Spleen (tissue), 11 donors: Measurements from ENCODE around the gene DLG5. TPM values are rescaled to one million over a fixed set of nuclear protein-coding genes. Genes with fewer than 3 reads are reported as not detected.

Experiments
- DNase-seq: peaks from one replicate; pipeline ENCODE4 v3.0.0-alpha.2; 2020
- H3K27ac ChIP-seq, 8 donors: fragments of 200-600 bp; sonication (generic) in 7 of 8; 1 replicate in 4 of 8; 2 replicates in 4 of 8; pipeline versions ENCODE4 v1.5.0 to v1.8.0; 2016 to 2021; ENCODE audit warnings: inconsistent platforms in 4 of 8, mild to moderate bottlenecking in 4 of 8, moderate library complexity in 1 of 8
- H3K27me3 ChIP-seq, 7 donors: fragments of 200-600 bp; sonication (generic) in 6 of 7; replicated peaks in 1 of 7; 1 replicate in 4 of 7; 2 replicates in 3 of 7; pipeline versions ENCODE4 v1.5.0 to v1.8.0; 2016 to 2021; ENCODE audit warnings: inconsistent platforms in 3 of 7, mild to moderate bottlenecking in 1 of 7
- H3K36me3 ChIP-seq, 6 donors: fragments of 200-600 bp; sonication (generic) in 5 of 6; 1 replicate in 4 of 6; 2 replicates in 2 of 6; pipeline versions ENCODE4 v1.5.0 to v1.8.0; 2016 to 2021; ENCODE audit warnings: inconsistent platforms in 2 of 6
- H3K4me1 ChIP-seq, 6 donors: fragments of 200-600 bp; sonication (generic) in 5 of 6; 1 replicate in 3 of 6; 2 replicates in 3 of 6; pipeline versions ENCODE4 v1.5.0 to v1.8.0; 2016 to 2021; ENCODE audit warnings: inconsistent platforms in 3 of 6
- H3K4me3 ChIP-seq, 8 donors: fragments of 200-600 bp; sonication (generic) in 7 of 8; 1 replicate in 4 of 8; 2 replicates in 4 of 8; pipeline versions ENCODE4 v1.5.0 to v1.8.0; 2016 to 2021; ENCODE audit warnings: inconsistent platforms in 4 of 8, mild to moderate bottlenecking in 4 of 8, moderate library complexity in 2 of 8
- H3K9me3 ChIP-seq, 8 donors: fragments of 200-600 bp; sonication (generic) in 7 of 8; 1 replicate in 4 of 8; 2 replicates in 4 of 8; pipeline versions ENCODE4 v1.5.0 to v1.8.0; 2016 to 2021; ENCODE audit warnings: inconsistent platforms in 4 of 8
- POLR2A ChIP-seq, 3 donors: fragments of 450-650 bp; IDR thresholded peaks; one replicate each; pipeline ENCODE4 v1.5.1; 2017; ENCODE audit warnings: antibody characterized with exemption in 3 of 3, mild to moderate bottlenecking in 1 of 3
- POLR2AphosphoS5 ChIP-seq, 3 donors: sonication (generic); formaldehyde crosslinking; IDR thresholded peaks; one replicate each; pipeline ENCODE4 v1.5.1; 2017; ENCODE audit warnings: antibody characterized with exemption in 3 of 3
- WGBS, 5 donors: extraction: QIAGEN DNeasy Blood & Tissue Kit in 3 of 5; methylation state at CpG; one replicate each; pipeline versions ENCODE4 v1.1.5 to v1.1.7; 2013 to 2018; 5-methylcytosine and 5-hydroxymethylcytosine counted together
- intact Hi-C: fragments of 100-400 bp; cut with DNase I; formaldehyde crosslinking; loops from one replicate; pipeline ENCODE4 v1.15.0; 2023; ENCODE audit warnings: low total_unique reads
- polyA plus RNA-seq, 3 donors: library from polyadenylated mRNA; stranded (reverse); fragments of 200-250 nt; gene quantifications; one replicate each; pipeline ENCODE4 v1.2.1, GENCODE V29; 2013
- total RNA-seq, 7 donors: library from RNA; depleted of rRNA in 3 of 7; stranded (reverse); fragments of >200 nt in 3 of 7; fragmentation: NEBNext Ultra II Directional in 4 of 7; extraction: Animal tissue kit (Norgen Biotek cat#: 25700) in 4 of 7; gene quantifications; one replicate each; pipeline versions ENCODE4 v1.1.0 to v1.2.1, GENCODE V29; 2016 to 2021
- TF ChIP-seq, protein P1 (sequence below), 11 experiments: fragments of 200-600 bp in 7 of 11; fragments of 450-650 bp in 4 of 11; sonication (generic) in 4 of 11; IDR thresholded peaks in 8 of 11; conservative IDR thresholded peaks in 3 of 11; 1 replicate in 7 of 11; 2 replicates in 4 of 11; pipeline versions ENCODE4 v1.4.0 to v1.8.0; 2016 to 2021; ENCODE audit warnings: antibody characterized with exemption in 11 of 11, inconsistent platforms in 4 of 11, mild to moderate bottlenecking in 1 of 11
- donor health status: healthy with polysubstance abuse.
- donor health status: DM: no; HTN: no; CAD: no; lungs with moderate emphysema.
- donor health status: DM: no; HTN: no; CAD: no.
- donor health status: Bipolar disorder and iron deficiency.
- donor health status: healthy.
- donor health status: DM: no; HTN: no; CAD: no.
- donor health status: DM: yes; HTN: yes; CAD: no.

The DLG5 gene
- total and polyA plus RNA-seq, 10 donors, result 2.0 to 14.4 (median 8.8) TPM

DNA sequence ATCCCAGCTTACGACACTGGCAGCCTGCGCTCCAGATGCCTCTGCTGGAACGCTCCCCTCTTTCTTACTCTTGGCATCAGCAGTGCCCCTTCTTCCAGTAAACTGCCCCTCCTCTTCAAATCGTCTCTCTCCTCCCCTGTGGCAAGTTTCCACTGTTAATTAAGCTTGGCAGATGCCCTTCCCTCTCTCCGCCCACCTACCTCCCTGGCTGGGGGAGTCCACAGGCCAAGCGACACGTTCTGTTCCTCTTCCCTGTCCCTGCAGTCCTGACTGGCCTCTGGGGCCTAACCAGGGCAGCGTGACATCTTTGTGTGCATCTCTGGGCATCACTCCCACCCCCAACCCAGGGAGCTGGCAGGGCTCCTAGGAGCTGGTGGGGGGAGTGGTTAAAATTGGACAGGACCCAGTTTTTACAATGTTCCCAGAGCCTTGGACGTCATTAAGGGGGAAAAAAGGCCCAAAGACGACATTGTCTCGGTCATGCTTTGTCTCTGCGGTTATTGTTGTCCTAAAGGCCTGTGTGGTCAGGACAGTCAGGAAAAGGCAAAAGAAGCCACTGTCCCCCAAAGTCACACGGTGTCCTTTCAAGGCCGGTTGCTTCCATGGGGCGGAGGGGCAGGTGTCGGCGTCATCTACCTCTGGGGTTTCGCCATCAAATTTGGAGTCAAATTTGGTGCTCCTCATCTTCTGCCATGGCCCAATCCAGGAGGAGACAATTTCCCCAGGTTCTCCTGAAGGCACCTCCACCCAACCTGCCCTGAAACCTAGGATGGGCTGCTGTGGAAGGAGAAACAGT lies 54.2 kb downstream of the DLG5 start:
- H3K4me3 ChIP-seq, result no peak overlapping the region
- intact Hi-C loops, result no loop called here
- WGBS, 5 donors, result 83 to 92% (median 85%) methylated on average over 18 of the region's 18 CpGs
- H3K9me3 ChIP-seq, result no peaks in the 10 kb centered on the region
- H3K27me3 ChIP-seq, result no peaks in the 10 kb centered on the region
- peaks cover 8 to 36% (median 24%) of the 10 kb centered on the region in 6 donors for H3K4me1 ChIP-seq
- peak; percentile 61 for DNase-seq
- H3K27ac ChIP-seq, result peak overlapping the region in 4 of 8 donors; percentile 59 to 66 (median 61)
- TF ChIP-seq POLR2A (IDR thresholded peaks at IDR 0.05), result no peak
- peak in 2 of 3 donors; percentile 64 to 69 for TF ChIP-seq POLR2AphosphoS5 (IDR thresholded peaks at IDR 0.05)
- TF ChIP-seq, protein P1, sequence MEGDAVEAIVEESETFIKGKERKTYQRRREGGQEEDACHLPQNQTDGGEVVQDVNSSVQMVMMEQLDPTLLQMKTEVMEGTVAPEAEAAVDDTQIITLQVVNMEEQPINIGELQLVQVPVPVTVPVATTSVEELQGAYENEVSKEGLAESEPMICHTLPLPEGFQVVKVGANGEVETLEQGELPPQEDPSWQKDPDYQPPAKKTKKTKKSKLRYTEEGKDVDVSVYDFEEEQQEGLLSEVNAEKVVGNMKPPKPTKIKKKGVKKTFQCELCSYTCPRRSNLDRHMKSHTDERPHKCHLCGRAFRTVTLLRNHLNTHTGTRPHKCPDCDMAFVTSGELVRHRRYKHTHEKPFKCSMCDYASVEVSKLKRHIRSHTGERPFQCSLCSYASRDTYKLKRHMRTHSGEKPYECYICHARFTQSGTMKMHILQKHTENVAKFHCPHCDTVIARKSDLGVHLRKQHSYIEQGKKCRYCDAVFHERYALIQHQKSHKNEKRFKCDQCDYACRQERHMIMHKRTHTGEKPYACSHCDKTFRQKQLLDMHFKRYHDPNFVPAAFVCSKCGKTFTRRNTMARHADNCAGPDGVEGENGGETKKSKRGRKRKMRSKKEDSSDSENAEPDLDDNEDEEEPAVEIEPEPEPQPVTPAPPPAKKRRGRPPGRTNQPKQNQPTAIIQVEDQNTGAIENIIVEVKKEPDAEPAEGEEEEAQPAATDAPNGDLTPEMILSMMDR (IDR thresholded peaks at IDR 0.05 in 8 of 11, conservative IDR thresholded peaks at IDR 0.05 in 3 of 11), result no peak
- no peaks in the 10 kb centered on the region for H3K36me3 ChIP-seq

DNA sequence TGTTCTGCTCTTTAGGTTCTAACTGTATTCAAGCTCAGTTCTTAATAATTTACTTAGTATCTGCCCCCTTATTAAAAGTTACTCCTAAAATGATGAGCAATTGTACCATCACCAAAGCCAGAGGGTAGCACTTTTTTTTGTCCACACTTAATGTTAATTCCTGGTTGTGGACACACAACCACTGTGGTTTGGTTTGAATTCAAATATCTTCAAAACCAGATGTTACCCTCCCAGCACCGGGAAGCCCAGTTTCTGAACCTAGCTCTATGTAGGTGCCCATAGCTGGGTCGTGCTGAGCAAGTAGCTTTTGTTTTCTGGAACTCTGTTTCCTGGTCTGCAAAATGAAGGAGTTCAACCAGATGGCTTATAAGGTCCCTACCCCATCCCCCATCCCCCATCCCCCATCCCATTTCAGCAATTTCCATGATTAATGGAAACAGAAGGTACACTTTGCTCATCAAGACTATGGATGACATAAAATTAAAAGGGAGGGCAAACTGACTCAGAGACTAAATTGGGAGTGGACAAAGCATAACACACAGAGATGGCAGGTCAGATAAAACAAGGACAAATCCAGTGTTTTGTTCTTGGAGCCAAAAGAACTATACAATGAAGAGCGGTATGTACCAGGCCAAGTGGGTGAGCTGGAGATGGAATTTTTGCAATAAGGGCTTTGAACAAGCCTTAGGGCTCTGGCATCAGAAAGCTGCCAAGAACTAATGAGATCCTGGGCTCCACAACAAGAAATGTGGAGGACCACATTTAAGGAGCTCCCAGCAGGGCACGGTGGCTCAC lies 56.7 kb downstream of the DLG5 start:
- peaks cover 8 to 40% (median 21%) of the 10 kb centered on the region in 6 donors for H3K4me1 ChIP-seq

DNA sequence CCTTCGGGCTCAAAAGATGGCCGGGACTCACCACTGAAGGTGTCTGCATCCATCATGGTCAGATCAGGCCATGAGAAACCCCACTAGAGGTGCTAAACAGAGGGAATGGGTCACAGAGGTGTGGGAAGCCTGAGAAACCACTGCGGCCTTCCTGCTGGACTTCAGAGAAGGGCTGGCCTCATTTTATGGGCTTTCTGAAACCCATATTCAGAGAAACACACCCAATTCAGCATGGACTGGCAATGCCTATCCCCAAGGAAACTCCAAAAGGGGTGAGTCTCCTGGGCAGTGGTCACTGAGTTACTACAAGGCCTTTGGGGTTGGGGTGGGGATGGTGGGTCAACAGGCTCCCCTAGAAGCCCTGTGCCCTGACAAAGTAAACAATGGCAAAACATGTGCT lies 58.0 kb downstream of the DLG5 start:
- Histone ChIP-seq H3K4me1 (peaks cover 4 to 30% (median 11%) of the 10 kb centered on the region in 6 donors), H3K4me3 (no peak overlapping the region), H3K9me3 (no peaks in the 10 kb centered on the region), H3K27me3 (no peaks in the 10 kb centered on the region), H3K36me3 (peaks cover 0 to 4% (median 0%) of the 10 kb centered on the region in 6 donors), H3K27ac (no peak overlapping the region)
- intact Hi-C loops, result no loop called here
- no peak for DNase-seq
- 90 to 94% (median 92%) methylated on average over 3 of the region's 3 CpGs for WGBS, 5 donors
- TF ChIP-seq, protein P1 (IDR thresholded peaks at IDR 0.05 in 8 of 11, conservative IDR thresholded peaks at IDR 0.05 in 3 of 11), result no peak
- TF ChIP-seq POLR2AphosphoS5 (IDR thresholded peaks at IDR 0.05) (no peak), POLR2A (IDR thresholded peaks at IDR 0.05) (no peak)

More for the DNA sequence above, 56.7 kb downstream of the DLG5 start:
- 81 to 98% (median 92%) methylated on average over 4 of the region's 4 CpGs for WGBS, 5 donors
- no peak for TF ChIP-seq POLR2AphosphoS5 (IDR thresholded peaks at IDR 0.05)
- TF ChIP-seq POLR2A (IDR thresholded peaks at IDR 0.05), result no peak
- TF ChIP-seq, protein P1 (IDR thresholded peaks at IDR 0.05 in 8 of 11, conservative IDR thresholded peaks at IDR 0.05 in 3 of 11), result no peak
- Histone ChIP-seq H3K36me3 (peaks cover 0 to 4% (median 0%) of the 10 kb centered on the region in 6 donors), H3K9me3 (no peaks in the 10 kb centered on the region), H3K27me3 (no peaks in the 10 kb centered on the region), H3K4me3 (no peak overlapping the region), H3K27ac (no peak overlapping the region)
- intact Hi-C loops, result no loop called here
- no peak for DNase-seq
